HG03135 (cell line): ENCODE measurements around the gene STAMBPL1.
"Not testable (repeated sequence)": the region's sequence is repeated elsewhere in the genome, so short reads cannot be mapped to it uniquely, and the experiment has no call there.

Experiments
- ATAC-seq: cut with Tn5 transposase; IDR thresholded peaks from one replicate; pipeline ENCODE4 v1.9.1; 2021; ENCODE audit warnings: mild to moderate bottlenecking, moderate library complexity; ENCODE audit not compliant: unreplicated experiment

Gene STAMBPL1

DNA sequence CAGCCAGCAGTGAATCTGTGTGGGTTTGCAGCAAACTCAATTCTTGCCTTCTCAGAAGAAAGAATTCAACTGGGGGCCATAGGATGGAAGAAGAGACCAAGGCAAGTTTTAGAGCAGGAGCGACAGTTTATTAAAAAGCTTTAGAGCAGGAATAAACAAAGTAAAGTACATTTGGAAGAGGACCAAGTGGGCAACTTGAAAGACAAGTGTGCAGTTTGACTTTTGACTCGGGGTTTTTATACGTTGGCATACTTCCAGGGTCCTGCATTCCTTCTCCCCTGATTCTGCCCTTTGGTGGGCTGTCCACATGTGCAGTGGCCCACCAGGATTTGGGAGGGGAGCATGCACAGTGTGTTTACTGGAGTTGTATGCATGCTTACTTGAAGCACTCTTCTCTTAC, 25.4 kb upstream of the STAMBPL1 start:
- ATAC-seq, result no peak

DNA sequence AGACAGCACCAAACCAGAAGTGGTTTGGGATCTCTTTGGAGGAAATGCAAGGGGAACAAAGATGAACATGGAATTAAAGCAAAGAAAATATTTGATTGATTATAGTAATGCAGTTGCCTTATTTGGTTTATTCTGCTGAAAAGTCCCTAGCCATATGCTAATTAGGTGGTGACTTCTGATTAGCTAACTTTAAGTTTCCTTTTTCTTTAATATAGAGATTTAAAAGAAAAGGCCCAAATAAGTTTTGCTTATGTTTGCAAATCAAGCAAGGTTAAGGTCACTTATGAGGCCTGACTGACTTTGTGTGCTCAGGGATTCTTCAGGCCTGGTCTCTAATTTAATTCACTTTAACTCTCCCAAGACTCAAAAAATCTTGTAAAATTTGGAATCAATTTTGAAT, 22.2 kb upstream of the STAMBPL1 start:
- no peak for ATAC-seq

DNA sequence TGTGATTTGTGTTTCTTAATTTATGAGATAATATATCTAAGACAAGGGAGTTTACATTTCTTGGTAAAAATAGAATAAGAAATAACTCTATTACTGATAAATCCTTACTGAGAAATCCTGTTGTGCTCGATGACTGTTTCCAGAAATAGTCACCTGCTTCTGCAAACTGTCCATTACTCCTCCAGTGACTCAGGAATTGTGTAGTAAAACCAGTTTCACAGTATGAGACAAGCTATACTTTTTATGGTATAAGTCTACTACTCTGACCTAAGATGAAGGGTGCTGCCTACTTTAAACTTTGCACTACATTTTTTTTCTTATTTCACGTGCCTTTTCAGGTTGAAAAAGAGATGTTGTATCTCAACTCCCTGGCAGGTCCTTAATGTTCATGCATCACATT, 21.6 kb upstream of the STAMBPL1 start:
- no peak for ATAC-seq

DNA sequence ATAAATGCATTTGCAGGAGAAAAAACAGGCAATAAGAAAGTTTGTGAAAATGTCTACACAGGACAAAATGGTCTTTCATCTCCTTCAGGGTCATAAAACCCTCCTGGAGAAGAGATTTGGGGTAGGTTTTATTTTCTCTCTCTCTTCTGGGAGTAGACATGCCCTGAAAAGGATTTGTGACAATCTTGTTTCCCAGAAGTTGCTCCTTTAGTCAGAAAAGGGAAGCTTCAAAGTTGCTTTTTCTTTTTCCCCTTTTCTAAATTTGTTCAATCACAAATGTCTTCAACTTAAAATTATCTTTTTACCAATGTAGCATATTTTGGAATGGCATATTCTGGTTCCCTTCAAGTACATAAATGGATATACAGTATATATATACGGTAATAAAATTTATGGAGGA, 19.0 kb upstream of the STAMBPL1 start:
- no peak for ATAC-seq

DNA sequence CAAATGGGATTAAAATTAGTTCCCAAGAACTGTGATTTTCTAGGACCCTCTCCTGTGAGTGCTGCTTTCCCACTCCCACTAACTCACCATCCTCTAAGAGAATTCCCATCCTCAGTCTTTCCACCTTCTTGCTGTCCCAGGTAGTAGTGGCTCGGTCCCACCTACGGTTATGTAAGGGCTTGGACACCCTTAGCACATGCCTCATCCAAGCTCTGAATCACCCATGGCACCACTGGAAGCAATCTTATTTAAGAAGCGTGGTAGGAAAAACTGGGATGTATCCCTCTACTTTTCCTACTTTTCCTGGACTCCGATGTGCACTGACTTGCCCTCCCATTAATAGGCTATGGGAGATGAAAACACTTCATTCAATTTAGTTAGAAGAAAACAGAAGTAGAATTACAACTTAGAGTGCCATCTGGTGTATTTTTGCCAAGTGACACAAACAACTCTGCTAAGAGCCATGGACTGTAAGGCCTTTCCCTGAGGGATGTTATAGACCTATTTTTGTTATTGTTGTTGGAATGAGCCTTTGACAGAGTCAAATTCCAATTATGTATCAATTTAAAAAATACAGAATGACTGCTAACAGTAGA, 14.7 kb upstream of the STAMBPL1 start:
- ATAC-seq, result no peak

DNA sequence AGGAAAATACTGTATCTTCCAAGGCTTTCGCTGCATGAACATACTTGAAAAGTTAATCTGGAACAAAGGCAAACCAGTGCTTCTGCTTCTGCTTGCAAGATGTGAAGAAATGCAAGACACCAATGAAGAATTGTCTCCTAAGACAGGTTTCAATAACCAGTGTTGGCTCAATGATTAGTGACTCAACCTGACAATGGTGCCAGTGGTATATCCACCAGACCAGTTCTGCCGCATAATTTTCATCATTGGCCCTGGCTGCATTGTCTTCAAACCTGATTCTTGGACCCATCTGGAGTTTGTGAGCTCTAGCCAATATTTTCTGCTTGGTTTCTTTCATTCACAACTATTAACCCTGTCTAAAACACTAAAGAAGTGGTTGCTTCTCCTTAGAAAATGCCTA, 13.6 kb upstream of the STAMBPL1 start:
- no peak for ATAC-seq

DNA sequence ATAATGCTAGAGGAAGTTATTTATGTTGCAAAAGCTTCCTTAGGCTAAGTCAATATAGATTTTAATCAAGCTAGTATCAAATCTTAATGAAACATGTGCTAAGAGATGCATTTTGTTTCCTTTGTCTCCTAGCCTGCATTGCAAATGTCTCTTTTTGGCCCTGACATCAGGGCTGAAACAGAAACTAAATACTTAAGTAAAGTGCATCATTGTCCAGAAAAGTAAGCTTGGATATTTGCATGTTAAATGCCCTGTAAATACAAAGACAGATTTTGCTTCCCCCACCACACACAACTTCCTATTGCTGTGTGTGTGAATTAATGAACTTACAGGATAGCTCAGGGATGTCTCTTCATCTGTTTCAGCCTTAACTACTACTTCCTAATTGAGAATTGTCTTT, 10.0 kb upstream of the STAMBPL1 start:
- ATAC-seq, result no peak

DNA sequence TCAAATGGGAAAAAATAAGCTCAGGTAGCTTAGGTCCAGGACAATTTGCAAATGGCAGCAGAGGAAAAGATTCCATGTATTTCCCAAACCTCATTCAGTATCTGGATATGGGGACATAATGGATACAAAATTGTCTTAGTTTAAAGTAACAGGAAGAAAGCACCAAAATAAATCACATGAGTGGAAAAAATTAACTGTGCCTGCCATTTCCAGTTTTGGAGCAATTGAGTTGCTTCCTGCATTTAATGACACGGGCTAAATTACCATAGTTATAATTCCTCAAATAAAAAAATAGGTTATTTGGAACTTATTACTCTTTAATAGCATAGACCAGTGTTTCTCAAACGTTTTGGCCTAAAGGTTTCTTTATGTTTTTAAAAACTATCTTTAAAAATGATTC, 6.3 kb upstream of the STAMBPL1 start:
- no peak for ATAC-seq

DNA sequence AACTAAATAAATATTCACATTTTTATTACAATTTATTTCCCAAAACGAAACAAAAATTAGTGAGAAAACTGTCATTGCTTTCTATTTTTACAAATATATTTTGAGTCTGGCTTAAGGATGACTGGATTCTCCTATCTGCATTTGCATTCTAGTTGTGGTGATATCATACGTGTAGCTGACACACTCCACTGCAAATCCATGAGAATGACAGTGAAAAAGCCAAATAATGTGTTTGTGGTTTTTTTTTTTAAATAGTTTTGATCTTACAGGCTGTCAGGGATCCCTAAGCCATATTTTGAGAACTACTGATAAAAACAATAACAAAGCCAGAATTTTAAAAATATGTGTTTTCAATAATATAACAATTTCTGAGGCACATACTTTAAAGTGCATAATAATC, 5.8 kb upstream of the STAMBPL1 start:
- no peak for ATAC-seq

DNA sequence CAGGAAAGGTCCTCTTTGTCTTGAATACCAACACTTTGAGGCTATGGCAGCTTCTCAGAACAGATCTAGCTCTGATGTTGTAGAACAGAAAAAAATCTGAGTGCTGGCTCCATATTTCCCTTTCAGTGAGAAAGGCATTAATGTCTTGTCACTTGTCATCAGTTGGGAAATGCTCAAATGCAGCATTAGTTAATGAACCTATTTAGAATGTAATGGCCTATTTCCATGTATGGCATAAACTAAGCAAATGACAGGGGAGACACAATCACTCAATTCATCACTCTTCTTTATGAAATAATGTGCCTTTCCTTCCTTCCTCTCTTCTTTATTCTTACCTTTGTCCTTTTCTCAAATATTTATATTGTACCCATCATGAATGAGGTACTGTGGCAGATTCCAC, 5.0 kb upstream of the STAMBPL1 start:
- no peak for ATAC-seq

DNA sequence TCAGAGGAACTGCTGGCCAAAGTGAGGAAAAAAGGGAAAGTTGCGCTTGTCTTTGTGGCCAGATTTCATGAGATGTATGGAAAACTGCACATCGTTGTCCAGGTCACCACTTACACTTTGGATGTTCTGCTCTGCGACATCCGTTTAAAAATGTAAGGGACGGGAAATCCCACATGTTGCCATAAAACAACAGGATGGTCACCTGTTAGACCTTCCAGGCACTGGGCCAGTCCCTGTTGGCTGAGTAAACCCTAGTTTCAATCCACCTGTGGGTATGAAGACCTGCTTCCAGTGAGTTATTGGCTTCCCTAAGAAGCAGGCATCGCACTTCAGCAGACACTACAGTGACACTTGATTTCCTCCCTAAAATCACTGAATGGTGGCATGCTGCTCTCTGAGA, 2.7 kb upstream of the STAMBPL1 start:
- no peak for ATAC-seq

DNA sequence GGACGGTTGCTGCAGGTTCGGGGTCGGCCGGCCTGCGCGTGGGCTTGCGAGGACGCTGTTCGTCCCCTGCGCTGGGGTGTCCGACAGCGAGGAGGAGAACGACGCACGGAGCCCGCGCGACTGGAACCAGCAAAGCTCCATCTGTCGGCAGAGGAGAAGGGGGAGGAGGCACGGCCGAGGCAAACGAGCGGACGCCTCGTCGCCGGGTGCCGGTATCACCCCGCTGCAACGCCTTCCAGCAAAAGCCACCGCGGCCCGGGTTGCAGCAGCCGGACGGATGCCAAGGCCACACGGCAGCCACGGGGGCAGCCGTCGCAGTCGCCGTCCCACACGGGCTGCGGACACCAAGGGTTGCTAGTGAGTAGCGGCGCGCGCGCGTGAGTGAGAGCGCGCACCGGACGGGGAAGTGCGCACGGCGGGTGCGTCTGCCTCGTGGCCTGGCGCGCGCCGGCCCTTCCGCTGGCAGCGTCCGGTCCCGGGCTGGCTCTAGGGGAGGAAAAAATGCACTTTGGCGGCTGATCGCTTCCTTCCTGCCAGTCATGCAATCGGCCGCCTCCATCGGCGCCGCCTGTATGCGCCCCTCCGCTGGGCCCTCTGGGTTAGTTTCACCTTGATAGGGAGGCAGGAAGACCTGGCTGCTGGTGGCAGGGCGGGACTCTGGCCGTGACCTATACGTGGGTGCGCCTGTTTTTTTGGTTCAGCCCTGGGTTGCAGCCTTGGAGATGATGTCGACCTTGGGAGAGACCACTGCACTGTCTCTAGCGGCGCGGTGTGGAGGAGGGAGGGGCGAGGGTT, 434 bp downstream of the STAMBPL1 start:
- peak; percentile 75 for ATAC-seq

DNA sequence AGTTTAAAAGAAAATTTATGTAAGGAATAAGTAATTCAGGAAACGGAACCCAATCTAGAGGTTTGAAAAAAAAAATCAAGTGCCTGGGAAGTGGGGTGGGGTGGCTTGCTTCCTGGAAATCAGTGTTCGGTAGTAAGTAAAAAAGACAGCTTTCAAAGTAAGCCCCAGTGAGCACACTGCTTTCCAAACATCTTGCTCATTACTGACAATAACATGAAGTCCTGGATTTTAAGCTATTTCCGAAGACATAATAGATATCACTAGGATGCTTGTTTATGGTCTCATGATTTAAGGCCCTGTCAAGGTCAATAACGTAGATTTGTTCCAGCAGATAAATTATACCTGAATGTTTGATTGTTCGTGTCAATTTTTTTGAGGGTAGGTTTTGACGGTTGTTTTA, 1.3 kb downstream of the STAMBPL1 start:
- no peak for ATAC-seq

DNA sequence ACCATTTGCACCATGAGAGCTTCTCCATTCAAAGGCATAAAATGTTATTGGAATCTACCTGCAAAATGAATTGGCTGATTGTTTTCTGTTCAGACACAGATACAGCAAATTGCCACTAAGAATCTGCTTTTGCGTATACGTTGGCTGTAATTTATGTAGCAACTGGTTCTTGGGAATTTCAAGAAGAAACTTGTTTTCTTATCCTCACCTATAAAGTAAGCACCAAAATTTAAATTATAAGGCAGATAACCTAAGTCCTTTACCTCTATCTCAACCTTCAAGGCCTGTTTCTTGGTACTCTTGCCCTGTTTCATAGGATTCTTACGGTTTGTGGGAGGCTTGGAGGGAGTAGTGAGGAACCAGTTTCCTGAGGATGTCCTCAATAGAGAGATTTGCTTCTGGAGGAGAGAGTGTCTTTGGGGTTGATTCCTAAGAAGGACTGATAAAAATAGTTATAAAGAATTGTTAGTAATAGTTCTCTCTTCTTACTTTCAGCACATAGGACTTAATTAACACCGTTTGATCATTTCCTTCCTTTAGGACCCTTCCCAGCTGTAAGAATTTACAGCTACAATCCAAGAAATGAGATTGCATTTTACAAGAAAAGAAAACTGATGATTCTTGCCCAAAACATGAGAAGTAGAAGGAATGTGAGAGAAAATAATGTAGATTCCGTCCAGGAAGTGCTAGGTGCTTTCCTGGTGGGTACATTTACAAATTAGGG, 2.0 kb downstream of the STAMBPL1 start:
- ATAC-seq, result no peak

DNA sequence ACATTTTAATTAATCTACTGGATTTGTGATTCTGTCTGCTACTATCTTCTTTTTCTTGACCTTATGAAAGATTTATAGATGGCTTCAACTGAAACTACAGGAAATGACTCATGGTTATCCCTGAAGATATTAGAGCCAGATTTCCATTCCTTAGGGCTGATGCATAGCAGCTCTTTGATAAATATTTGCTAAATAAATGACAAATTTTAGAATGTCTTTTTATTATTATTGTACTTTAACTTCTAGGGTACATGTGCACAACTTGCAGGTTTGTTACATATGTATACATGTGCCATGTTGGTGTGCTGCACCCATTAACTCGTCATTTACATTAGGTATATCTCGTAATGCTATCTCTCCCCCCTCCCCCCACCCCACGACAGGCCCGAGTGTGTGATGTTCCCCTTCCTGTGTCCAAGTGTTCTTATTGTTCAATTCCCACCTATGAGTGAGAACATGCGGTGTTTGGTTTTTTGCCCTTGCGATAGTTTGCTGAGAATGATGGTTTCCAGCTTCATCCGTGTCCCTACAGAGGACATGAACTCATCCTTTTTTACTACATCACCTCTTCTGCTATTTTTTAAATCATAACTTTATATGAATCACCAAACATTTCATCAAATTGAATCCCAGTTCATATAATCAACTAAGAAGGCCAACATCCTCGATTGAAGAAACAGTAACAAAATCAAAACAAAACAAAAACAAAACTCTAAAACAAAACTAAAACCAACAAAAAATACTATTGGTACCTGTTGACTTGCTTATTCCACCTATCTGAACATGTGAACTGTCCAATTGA, 2.8 kb downstream of the STAMBPL1 start:
- not testable (repeated sequence) for ATAC-seq

DNA sequence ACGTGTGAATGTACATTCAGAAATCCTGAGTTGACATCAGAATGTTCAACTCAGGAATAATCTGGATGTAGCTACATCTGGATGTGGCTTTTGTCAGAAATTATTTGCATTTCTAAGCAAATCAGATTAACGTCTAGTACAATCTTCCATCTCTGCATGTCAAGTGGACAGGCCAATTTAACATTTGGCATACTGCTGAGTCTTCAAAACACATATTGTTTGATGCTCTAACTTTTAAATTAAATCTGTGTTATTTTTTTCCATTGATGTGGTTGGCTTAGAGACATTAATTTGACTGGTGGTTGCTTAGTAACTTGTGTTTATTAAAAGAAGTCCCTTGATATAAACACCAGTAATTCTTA, 3.4 kb downstream of the STAMBPL1 start:
- ATAC-seq, result no peak

DNA sequence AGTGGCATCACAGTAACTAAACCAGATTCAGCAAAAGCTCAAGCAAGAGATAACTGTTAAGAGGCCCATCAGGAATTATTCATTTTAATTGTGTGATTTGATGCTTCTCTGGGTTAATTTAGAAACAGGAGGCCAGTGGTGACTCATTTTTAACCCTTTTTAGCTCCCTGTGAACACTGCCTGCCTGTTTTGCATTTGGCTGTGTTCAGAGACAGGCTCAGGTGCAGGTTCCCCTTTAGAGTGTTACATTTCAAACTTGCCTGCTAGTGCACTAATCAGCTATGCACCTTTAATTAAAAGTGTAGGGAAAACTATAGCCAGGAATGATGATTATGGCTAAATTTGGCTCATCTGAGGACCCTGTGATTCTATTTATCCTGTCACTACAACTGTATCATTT, 6.5 kb downstream of the STAMBPL1 start:
- ATAC-seq, result peak; percentile 61

DNA sequence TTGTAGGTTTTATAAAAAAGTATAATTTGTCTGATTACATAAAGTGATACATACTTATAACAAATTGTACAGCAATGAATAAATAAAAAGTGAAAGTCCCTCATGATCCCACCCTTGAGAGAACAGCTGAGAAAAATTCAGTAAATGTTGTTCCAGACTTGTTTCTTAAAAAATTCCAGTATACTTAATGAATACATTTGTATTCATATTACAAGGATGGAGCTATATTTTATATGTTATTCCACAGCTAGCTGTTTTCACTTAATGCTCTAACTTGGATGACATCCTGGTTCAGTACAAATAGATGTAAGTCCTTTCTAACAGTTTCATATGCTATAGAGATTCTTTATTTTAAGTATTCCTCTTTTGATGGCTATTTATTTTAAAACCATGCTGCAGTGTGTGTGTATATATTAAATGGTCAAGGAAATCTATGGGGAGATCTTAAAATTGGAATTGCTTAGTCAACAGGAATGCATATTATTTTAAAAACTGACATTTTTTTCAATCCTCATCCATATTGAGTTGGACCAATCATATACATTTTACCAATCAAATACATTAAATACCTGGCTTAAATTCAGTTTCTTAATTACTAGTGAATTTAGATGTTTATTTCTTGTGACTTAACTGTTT, 8.9 kb downstream of the STAMBPL1 start:
- ATAC-seq, result no peak

DNA sequence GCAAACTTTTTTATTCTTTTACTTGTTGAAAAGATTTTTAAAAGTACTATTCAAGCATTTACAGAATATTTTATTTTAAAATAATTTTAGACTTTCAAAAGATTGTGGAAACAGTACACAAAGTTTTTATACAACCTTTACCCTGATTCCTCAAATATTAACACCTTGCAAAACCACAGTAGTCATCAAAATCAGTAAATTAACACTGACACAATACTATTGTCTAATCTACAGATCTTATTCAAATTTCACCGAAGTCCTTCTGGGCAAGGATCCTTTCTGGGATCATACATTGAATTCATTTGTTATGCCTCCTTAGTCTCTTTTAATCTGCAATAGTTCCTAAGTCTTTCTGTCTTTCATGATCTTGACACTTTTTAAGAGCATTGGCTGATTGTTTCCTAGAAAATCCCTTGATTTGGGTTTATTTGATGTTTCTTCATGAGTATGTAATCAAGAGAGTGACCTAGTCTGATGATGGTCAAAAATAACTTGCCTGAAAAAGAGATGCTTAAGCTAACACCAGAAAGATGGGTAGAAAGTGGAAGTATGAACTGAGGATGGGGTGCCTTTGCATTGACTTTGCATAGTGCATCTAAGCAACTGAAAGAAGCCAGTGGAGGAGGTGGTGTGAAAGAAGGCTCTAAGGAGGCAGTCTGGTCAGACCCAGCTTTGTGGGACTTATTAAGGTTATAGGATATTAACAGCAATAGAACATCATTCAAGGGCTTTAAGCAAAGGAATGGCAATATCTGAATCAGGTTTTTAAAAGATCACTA, 9.7 kb downstream of the STAMBPL1 start:
- ATAC-seq, result peak; percentile 67

DNA sequence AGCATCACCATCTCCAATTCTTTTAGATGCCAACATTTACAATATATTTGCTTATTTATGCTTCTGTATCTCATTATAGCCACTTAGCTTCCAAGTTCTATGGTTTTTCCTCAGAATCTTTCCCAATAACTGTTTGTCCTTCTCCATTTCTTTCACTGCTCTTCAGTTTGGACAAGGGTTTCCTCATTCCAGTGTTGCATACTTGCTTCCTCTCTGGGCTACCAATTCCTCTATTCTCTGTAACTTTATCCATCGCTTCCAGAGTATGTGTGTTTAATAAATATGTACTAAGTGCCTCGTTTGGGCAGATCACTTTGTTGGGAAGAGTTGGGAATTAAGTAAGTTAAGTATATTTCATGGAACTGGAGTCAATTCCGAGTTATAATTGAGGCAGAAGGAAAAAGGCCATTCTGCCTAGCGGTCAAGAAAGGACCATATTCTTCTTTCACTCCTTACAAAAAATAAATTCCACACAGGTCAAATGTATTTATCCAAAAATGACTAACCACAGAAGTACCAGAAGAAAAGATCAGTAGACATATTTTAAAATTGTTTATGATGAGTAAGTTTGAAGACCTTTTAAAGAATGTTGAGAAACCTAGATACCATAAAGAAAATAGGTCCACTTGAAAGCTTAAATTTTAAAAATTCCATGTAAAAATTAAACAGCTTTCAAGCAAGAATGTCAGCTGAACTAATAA, 10.8 kb downstream of the STAMBPL1 start:
- no peak for ATAC-seq
